K562 (cell line): ENCODE results near the gene WFIKKN1. TPM values are rescaled to one million over a fixed set of nuclear protein-coding genes. Genes with fewer than 3 reads are reported as not detected.
A peak's percentile ranks its signal among the peaks of the same experiment; 100 is the strongest.

Experiments used
- BRCA1 ChIP-seq, 2 experiments: fragments of 450-650 bp in 1 of 2; sonication (generic) in 1 of 2; formaldehyde crosslinking in 1 of 2; IDR thresholded peaks; 2 replicates each; pipeline versions ENCODE4 v1.5.0 to v1.6.1; 2017 to 2020; ENCODE audit warnings: mild to moderate bottlenecking in 1 of 2, missing genetic modification reagents in 1 of 2
- DNMT1 ChIP-seq: fragments of 450-650 bp; IDR thresholded peaks from 2 replicates; pipeline ENCODE4 v1.6.1; 2016; ENCODE audit warnings: antibody characterized with exemption, mild to moderate bottlenecking
- ETV6 ChIP-seq, 3 experiments: fragments of 150-350 bp in 1 of 3; sonication (generic) in 1 of 3; formaldehyde crosslinking in 1 of 3; IDR thresholded peaks; 2 replicates each; pipeline versions ENCODE4 v1.6.1 to v1.8.0; 2014 to 2022; ENCODE audit warnings: borderline replicate concordance in 2 of 3, low read depth in 2 of 3, antibody characterized with exemption in 1 of 3, low read length in 1 of 3, mild to moderate bottlenecking in 1 of 3, missing genetic modification reagents in 1 of 3
- FOXK2 ChIP-seq, 2 experiments: fragments of 450-650 bp; IDR thresholded peaks in 1 of 2; conservative IDR thresholded peaks in 1 of 2; 2 replicates each; pipeline ENCODE4 v1.6.1; 2016; ENCODE audit warnings: low read depth in 2 of 2, mild to moderate bottlenecking in 1 of 2
- NCOR1 ChIP-seq: fragments of 450-650 bp; IDR thresholded peaks from 2 replicates; pipeline ENCODE4 v1.6.1; 2016; ENCODE audit warnings: mild to moderate bottlenecking, moderate library complexity
- NFE2L1 ChIP-seq: fragments of 450-650 bp; IDR thresholded peaks from 2 replicates; pipeline ENCODE4 v1.6.1; 2016; ENCODE audit warnings: missing genetic modification characterization, low read depth, mild to moderate bottlenecking, missing compliant biosample characterization, moderate library complexity, borderline replicate concordance
- NFIX ChIP-seq: fragments of 250-450 bp; sonication (Bioruptor Pico); IDR thresholded peaks from 2 replicates; pipeline ENCODE4 v1.4.0; 2020; ENCODE audit warnings: low read depth, mild to moderate bottlenecking, moderate library complexity
- NR4A1 ChIP-seq, 2 experiments: fragments of 250-450 bp in 1 of 2; fragments of 450-650 bp in 1 of 2; sonication (Bioruptor Pico) in 1 of 2; IDR thresholded peaks; 2 replicates each; pipeline versions ENCODE4 v1.4.0 to v1.6.1; 2016 to 2020; ENCODE audit warnings: mild to moderate bottlenecking in 2 of 2, missing compliant biosample characterization in 1 of 2, missing genetic modification characterization in 1 of 2, moderate library complexity in 1 of 2
- PTTG1 ChIP-seq: fragments of 450-650 bp; IDR thresholded peaks from 2 replicates; pipeline ENCODE4 v1.6.1; 2016; ENCODE audit warnings: low read depth, mild to moderate bottlenecking, missing genetic modification characterization, missing compliant biosample characterization
- SETDB1 ChIP-seq: IDR thresholded peaks from one replicate; pipeline ENCODE4 v1.6.1; 2012; ENCODE audit warnings: low read length, control low read depth, inconsistent platforms
- SOX6 ChIP-seq: fragments of 450-650 bp; IDR thresholded peaks from 2 replicates; pipeline ENCODE4 v1.6.1; 2014; ENCODE audit warnings: mild to moderate bottlenecking
- TAF7 ChIP-seq: fragments of 450-650 bp; IDR thresholded peaks from 2 replicates; pipeline ENCODE4 v1.6.1; 2016; ENCODE audit warnings: missing genetic modification characterization, missing compliant biosample characterization
- TBP ChIP-seq: optimal IDR thresholded peaks from 2 replicates; pipeline ENCODE3; 2011; ENCODE audit warnings: low read depth, low read length, improper control_type of control experiment
- TCF15 ChIP-seq: fragments of 250-450 bp; sonication (Bioruptor Pico); IDR thresholded peaks from 2 replicates; pipeline ENCODE4 v1.8.0; 2022; ENCODE audit warnings: moderate library complexity, mild to moderate bottlenecking, inconsistent platforms
- TEAD1 ChIP-seq, 2 experiments: fragments of 450-650 bp in 1 of 2; sonication (generic) in 1 of 2; formaldehyde crosslinking; IDR thresholded peaks; 2 replicates each; pipeline versions ENCODE4 v1.4.0 to v1.8.0; 2020 to 2022; ENCODE audit warnings: mild to moderate bottlenecking in 2 of 2, missing genetic modification reagents in 1 of 2
- TFAM ChIP-seq: fragments of 250-450 bp; sonication (Bioruptor Pico); conservative IDR thresholded peaks from 2 replicates; pipeline ENCODE4 v1.5.0; 2021; ENCODE audit warnings: mild to moderate bottlenecking, moderate library complexity
- THRA ChIP-seq: fragments of 450-650 bp; IDR thresholded peaks from 2 replicates; pipeline ENCODE4 v1.6.1; 2017; ENCODE audit warnings: mild to moderate bottlenecking, moderate library complexity
- U2AF2 ChIP-seq: fragments of 200-400 bp; formaldehyde crosslinking; optimal IDR thresholded peaks from 2 replicates; pipeline ENCODE3; 2017; ENCODE audit warnings: low read depth, mild to moderate bottlenecking, low read length
- ZNF124 ChIP-seq: sonication (generic); formaldehyde crosslinking; IDR thresholded peaks from 2 replicates; pipeline ENCODE4 v1.8.1; 2022; ENCODE audit warnings: missing genetic modification reagents
- ZNF217 ChIP-seq: sonication (generic); formaldehyde crosslinking; IDR thresholded peaks from 2 replicates; pipeline ENCODE4 v1.8.0; 2022; ENCODE audit warnings: mild to moderate bottlenecking, missing genetic modification reagents
- ZNF253 ChIP-seq: fragments of 250-450 bp; sonication (Bioruptor Pico); conservative IDR thresholded peaks from 2 replicates; pipeline ENCODE4 v1.6.1; 2021; ENCODE audit warnings: mild to moderate bottlenecking
- polyA plus RNA-seq, 8 experiments: library from polyadenylated mRNA; depleted of rRNA in 4 of 8; stranded (reverse) in 5 of 8; unstranded in 3 of 8; fragments of >200 nt; fragmentation: Nextera tagmentation in 2 of 8; fragmentation: Illumina TruSeq in 1 of 8; extraction: Ambion mirVana in 2 of 8; extraction: Trizol in 1 of 8; gene quantifications; 2 replicates each; pipeline versions ENCODE4 v1.2.1 to v1.2.3, GENCODE V29; 2011 to 2014; ENCODE audit warnings: inconsistent platforms in 1 of 8, missing spikeins in 1 of 8
- total RNA-seq, 7 experiments: library from RNA; depleted of rRNA in 6 of 7; stranded (reverse); fragments of >200 nt in 6 of 7; fragmentation: Illumina TruSeq in 2 of 7; extraction: Trizol in 2 of 7; gene quantifications; 2 replicates each; pipeline versions ENCODE4 v1.2.1 to v1.2.3, GENCODE V29; 2011 to 2021; ENCODE audit warnings: low replicate concordance in 1 of 7
- TF ChIP-seq, protein P1 (sequence below): fragments of 250-450 bp; sonication (Bioruptor Pico); IDR thresholded peaks from 2 replicates; pipeline ENCODE4 v1.4.0; 2020; ENCODE audit warnings: mild to moderate bottlenecking, moderate library complexity

The WFIKKN1 gene
- total and polyA plus RNA-seq, 9 of the 15 experiments (the other 6 are each of a cell fraction or from before 2014, with no cell fraction given), result 0.14 to 1.1 (median 0.50) TPM; not detected in 4

- TF ChIP-seq ETV6 (IDR thresholded peaks at IDR 0.05; ENCODE audit: borderline replicate concordance in 1 of 2, low read depth in 2 of 2, low read length in 1 of 2) (no peak; a peak in 1 of 4 replicates), ETV6 (CRISPR knock-in tag; IDR thresholded peaks at IDR 0.05; ENCODE audit: borderline replicate concordance) (no peak), ZNF253 (no peak), TAF7 (tag) (no peak), NFE2L1 (tag) (no peak), NFIX (CRISPR knock-in tag) (0 out of 2 replicates have a peak, but pooled peaks have one; percentile 11), TFAM (CRISPR knock-in tag) (no peak), TBP (peak; percentile 100), NR4A1 (CRISPR knock-in tag; IDR thresholded peaks at IDR 0.05) (no peak), NR4A1 (tag; IDR thresholded peaks at IDR 0.05) (0 out of 2 replicates have a peak, but pooled peaks have one; percentile 34), TEAD1 (CRISPR knock-in tag; IDR thresholded peaks at IDR 0.05) (peak in 1 of 2 experiments; percentile 15; a peak in 2 of 4 replicates), PTTG1 (tag) (no peak), THRA (no peak), ZNF217 (CRISPR knock-in tag) (no peak), ZNF124 (CRISPR knock-in tag) (no peak), DNMT1 (no peak), TCF15 (CRISPR knock-in tag) (no peak), SOX6 (peak; percentile 66), SETDB1 (no peak), U2AF2 (no peak), BRCA1 (IDR thresholded peaks at IDR 0.05) (no peak), BRCA1 (CRISPR knock-in tag; IDR thresholded peaks at IDR 0.05) (no peak), FOXK2 (conservative IDR thresholded peaks at IDR 0.05 in 1 of 2, IDR thresholded peaks at IDR 0.05 in 1 of 2; ENCODE audit: low read depth in 2 of 2) (peak; percentile 44 to 51; a peak in 1 of 4 replicates), NCOR1 (peak; percentile 36; the same call in 1 of the 2 replicates)
- TF ChIP-seq, protein P1, sequence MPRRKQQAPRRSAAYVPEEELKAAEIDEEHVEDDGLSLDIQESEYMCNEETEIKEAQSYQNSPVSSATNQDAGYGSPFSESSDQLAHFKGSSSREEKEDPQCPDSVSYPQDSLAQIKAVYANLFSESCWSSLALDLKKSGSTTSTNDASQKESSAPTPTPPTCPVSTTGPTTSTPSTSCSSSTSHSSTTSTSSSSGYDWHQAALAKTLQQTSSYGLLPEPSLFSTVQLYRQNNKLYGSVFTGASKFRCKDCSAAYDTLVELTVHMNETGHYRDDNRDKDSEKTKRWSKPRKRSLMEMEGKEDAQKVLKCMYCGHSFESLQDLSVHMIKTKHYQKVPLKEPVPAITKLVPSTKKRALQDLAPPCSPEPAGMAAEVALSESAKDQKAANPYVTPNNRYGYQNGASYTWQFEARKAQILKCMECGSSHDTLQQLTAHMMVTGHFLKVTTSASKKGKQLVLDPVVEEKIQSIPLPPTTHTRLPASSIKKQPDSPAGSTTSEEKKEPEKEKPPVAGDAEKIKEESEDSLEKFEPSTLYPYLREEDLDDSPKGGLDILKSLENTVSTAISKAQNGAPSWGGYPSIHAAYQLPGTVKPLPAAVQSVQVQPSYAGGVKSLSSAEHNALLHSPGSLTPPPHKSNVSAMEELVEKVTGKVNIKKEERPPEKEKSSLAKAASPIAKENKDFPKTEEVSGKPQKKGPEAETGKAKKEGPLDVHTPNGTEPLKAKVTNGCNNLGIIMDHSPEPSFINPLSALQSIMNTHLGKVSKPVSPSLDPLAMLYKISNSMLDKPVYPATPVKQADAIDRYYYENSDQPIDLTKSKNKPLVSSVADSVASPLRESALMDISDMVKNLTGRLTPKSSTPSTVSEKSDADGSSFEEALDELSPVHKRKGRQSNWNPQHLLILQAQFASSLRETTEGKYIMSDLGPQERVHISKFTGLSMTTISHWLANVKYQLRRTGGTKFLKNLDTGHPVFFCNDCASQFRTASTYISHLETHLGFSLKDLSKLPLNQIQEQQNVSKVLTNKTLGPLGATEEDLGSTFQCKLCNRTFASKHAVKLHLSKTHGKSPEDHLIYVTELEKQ (CRISPR knock-in tag), result peak; percentile 53; the same call in 1 of the 2 replicates
Observed at GRCh38 chr16:636206-637080, 5.7 kb downstream of the WFIKKN1 start, which contains the start of gene METTL26 (continued).
